Astrocyte (in vitro differentiated cells and primary cell): ENCODE results near the gene CACNB4.

Experiments
- EZH2 ChIP-seq: IDR thresholded peaks from 2 replicates; pipeline ENCODE4 v1.6.1; 2012; ENCODE audit warnings: mild to moderate bottlenecking, low read length, inconsistent platforms; ENCODE audit not compliant: insufficient read depth
- TF ChIP-seq, protein P1 (sequence below): IDR thresholded peaks from 2 replicates; pipeline ENCODE4 v1.5.1; 2011; ENCODE audit warnings: low read depth, mild to moderate bottlenecking, inconsistent platforms, low read length, moderate library complexity; ENCODE audit not compliant: insufficient read depth

DNA sequence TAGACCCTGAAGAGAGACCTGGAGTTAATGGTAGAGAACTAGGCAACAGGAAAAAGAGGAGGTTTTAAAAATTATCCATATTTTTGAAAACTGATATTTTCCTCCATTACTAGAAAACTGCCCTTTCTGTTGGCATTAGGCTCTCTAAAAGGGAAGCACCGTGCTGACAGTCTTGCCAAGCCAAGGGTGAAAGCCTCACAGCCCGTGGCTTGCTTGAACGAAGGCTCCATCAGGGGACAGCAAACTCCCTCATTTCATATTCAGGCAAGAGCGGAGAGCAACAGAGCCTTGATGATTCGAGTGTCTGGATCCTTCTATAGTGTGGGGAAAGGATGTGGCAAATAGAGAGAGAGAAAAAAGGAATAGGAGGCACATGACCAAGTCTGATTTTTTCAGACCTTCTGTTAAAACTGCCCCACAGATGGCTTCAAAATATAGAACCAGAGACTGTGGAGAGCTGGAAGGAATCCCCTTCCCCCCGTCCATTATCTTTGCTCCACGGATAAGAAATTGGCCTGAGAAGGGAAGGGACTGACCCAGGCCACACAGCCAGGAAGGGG, 67.0 kb downstream of the CACNB4 start:
- TF ChIP-seq, protein P1, sequence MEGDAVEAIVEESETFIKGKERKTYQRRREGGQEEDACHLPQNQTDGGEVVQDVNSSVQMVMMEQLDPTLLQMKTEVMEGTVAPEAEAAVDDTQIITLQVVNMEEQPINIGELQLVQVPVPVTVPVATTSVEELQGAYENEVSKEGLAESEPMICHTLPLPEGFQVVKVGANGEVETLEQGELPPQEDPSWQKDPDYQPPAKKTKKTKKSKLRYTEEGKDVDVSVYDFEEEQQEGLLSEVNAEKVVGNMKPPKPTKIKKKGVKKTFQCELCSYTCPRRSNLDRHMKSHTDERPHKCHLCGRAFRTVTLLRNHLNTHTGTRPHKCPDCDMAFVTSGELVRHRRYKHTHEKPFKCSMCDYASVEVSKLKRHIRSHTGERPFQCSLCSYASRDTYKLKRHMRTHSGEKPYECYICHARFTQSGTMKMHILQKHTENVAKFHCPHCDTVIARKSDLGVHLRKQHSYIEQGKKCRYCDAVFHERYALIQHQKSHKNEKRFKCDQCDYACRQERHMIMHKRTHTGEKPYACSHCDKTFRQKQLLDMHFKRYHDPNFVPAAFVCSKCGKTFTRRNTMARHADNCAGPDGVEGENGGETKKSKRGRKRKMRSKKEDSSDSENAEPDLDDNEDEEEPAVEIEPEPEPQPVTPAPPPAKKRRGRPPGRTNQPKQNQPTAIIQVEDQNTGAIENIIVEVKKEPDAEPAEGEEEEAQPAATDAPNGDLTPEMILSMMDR, result no peak
- no peak for TF ChIP-seq EZH2
